ENCODE measurements around the gene EFTUD2. TPM values are rescaled to one million over a fixed set of nuclear protein-coding genes. Genes with fewer than 3 reads are reported as not detected.
A peak's percentile ranks its signal among the peaks of the same experiment; 100 is the strongest.

EFTUD2 gene
- total and polyA plus RNA-seq, 2 donors: 44.0 to 65.8 TPM

GRCh38 chr17:44914698-44915271, 15.5 kb upstream of the EFTUD2 start:
- peaks cover 0 to 4% of the 10 kb centered on the region in 2 donors for H3K4me1 ChIP-seq (ENCODE audit: control insufficient read depth in 2 of 2, insufficient read depth in 2 of 2, low read length in 2 of 2)
- no peak overlapping the region for H3K27ac ChIP-seq (ENCODE audit: low read depth in 1 of 2, low read length in 1 of 2)
- H3K4me3 ChIP-seq (ENCODE audit: low read length in 2 of 2): no peak overlapping the region
- WGBS: 92% methylated on average over 19 of the region's 19 CpGs
- H3K9me3 ChIP-seq (ENCODE audit: control insufficient read depth in 2 of 2, insufficient read depth in 1 of 2, low read length in 1 of 2): no peaks in the 10 kb centered on the region
- DNase-seq (ENCODE audit: low read depth in 6 of 9, low spot score in 9 of 9): no peak
- H3K27me3 ChIP-seq (ENCODE audit: control insufficient read depth in 2 of 2, insufficient read depth in 1 of 2, low read length in 1 of 2): peaks cover 11 to 84% of the 10 kb centered on the region in 2 donors
- H3K36me3 ChIP-seq (ENCODE audit: control insufficient read depth in 2 of 2, insufficient read depth in 2 of 2, low read length in 1 of 2): no peaks in the 10 kb centered on the region

- peaks cover 0 to 4% of the 10 kb centered on the region in 2 donors for H3K4me1 ChIP-seq (ENCODE audit: control insufficient read depth in 2 of 2, insufficient read depth in 2 of 2, low read length in 2 of 2)
- WGBS: 90% methylated on average over 4 of the region's 4 CpGs
- H3K27ac ChIP-seq (ENCODE audit: low read depth in 1 of 2, low read length in 1 of 2): no peak overlapping the region
- no peak for DNase-seq (ENCODE audit: low read depth in 6 of 9, low spot score in 9 of 9)
- H3K36me3 ChIP-seq (ENCODE audit: control insufficient read depth in 2 of 2, insufficient read depth in 2 of 2, low read length in 1 of 2): no peaks in the 10 kb centered on the region
- no peak overlapping the region for H3K4me3 ChIP-seq (ENCODE audit: low read length in 2 of 2)
- H3K9me3 ChIP-seq (ENCODE audit: control insufficient read depth in 2 of 2, insufficient read depth in 1 of 2, low read length in 1 of 2): no peaks in the 10 kb centered on the region
- peaks cover 11 to 80% of the 10 kb centered on the region in 2 donors for H3K27me3 ChIP-seq (ENCODE audit: control insufficient read depth in 2 of 2, insufficient read depth in 1 of 2, low read length in 1 of 2)
These were observed 14.9 kb upstream of the EFTUD2 start for GRCh38 chr17:44914148-44914547.

- no peak overlapping the region for H3K4me3 ChIP-seq (ENCODE audit: low read length in 2 of 2)
- 55% methylated on average over 6 of the region's 6 CpGs for WGBS
- no peak overlapping the region for H3K27ac ChIP-seq (ENCODE audit: low read depth in 1 of 2, low read length in 1 of 2)
- no peaks in the 10 kb centered on the region for H3K36me3 ChIP-seq (ENCODE audit: control insufficient read depth in 2 of 2, insufficient read depth in 2 of 2, low read length in 1 of 2)
- H3K4me1 ChIP-seq (ENCODE audit: control insufficient read depth in 2 of 2, insufficient read depth in 2 of 2, low read length in 2 of 2): peaks cover 0 to 4% of the 10 kb centered on the region in 2 donors
- peaks cover 11 to 81% of the 10 kb centered on the region in 2 donors for H3K27me3 ChIP-seq (ENCODE audit: control insufficient read depth in 2 of 2, insufficient read depth in 1 of 2, low read length in 1 of 2)
- no peaks in the 10 kb centered on the region for H3K9me3 ChIP-seq (ENCODE audit: control insufficient read depth in 2 of 2, insufficient read depth in 1 of 2, low read length in 1 of 2)
- no peak for DNase-seq (ENCODE audit: low read depth in 6 of 9, low spot score in 9 of 9)
These were observed 14.4 kb upstream of the EFTUD2 start for GRCh38 chr17:44913676-44914075.

GRCh38 chr17:44912763-44913544, 13.7 kb upstream of the EFTUD2 start:
- no peak overlapping the region for H3K4me3 ChIP-seq (ENCODE audit: low read length in 2 of 2)
- no peak overlapping the region for H3K27ac ChIP-seq (ENCODE audit: low read depth in 1 of 2, low read length in 1 of 2)
- no peak for DNase-seq (ENCODE audit: low read depth in 6 of 9, low spot score in 9 of 9)
- H3K4me1 ChIP-seq (ENCODE audit: control insufficient read depth in 2 of 2, insufficient read depth in 2 of 2, low read length in 2 of 2): peaks cover 0 to 4% of the 10 kb centered on the region in 2 donors
- WGBS: 90% methylated on average over 14 of the region's 14 CpGs
- H3K27me3 ChIP-seq (ENCODE audit: control insufficient read depth in 2 of 2, insufficient read depth in 1 of 2, low read length in 1 of 2): peaks cover 11 to 79% of the 10 kb centered on the region in 2 donors
- no peaks in the 10 kb centered on the region for H3K36me3 ChIP-seq (ENCODE audit: control insufficient read depth in 2 of 2, insufficient read depth in 2 of 2, low read length in 1 of 2)
- no peaks in the 10 kb centered on the region for H3K9me3 ChIP-seq (ENCODE audit: control insufficient read depth in 2 of 2, insufficient read depth in 1 of 2, low read length in 1 of 2)

- Histone ChIP-seq H3K27me3 (ENCODE audit: control insufficient read depth in 2 of 2, insufficient read depth in 1 of 2, low read length in 1 of 2) (peaks cover 11 to 74% of the 10 kb centered on the region in 2 donors), H3K9me3 (ENCODE audit: control insufficient read depth in 2 of 2, insufficient read depth in 1 of 2, low read length in 1 of 2) (no peaks in the 10 kb centered on the region), H3K4me3 (ENCODE audit: low read length in 2 of 2) (peak overlapping the region in 1 of 2 donors; percentile 24), H3K4me1 (ENCODE audit: control insufficient read depth in 2 of 2, insufficient read depth in 2 of 2, low read length in 2 of 2) (peaks cover 0 to 12% of the 10 kb centered on the region in 2 donors), H3K36me3 (ENCODE audit: control insufficient read depth in 2 of 2, insufficient read depth in 2 of 2, low read length in 1 of 2) (no peaks in the 10 kb centered on the region), H3K27ac (ENCODE audit: low read depth in 1 of 2, low read length in 1 of 2) (no peak overlapping the region)
- peak in 3 of 9 donors; percentile 6 to 30 (median 22) for DNase-seq (ENCODE audit: low read depth in 6 of 9, low spot score in 9 of 9)
- 17% methylated on average over 56 of the region's 56 CpGs for WGBS
These were observed 12.1 kb upstream of the EFTUD2 start for GRCh38 chr17:44911133-44912001.

- Histone ChIP-seq H3K4me1 (ENCODE audit: control insufficient read depth in 2 of 2, insufficient read depth in 2 of 2, low read length in 2 of 2) (peaks cover 0 to 12% of the 10 kb centered on the region in 2 donors), H3K4me3 (ENCODE audit: low read length in 2 of 2) (no peak overlapping the region), H3K27me3 (ENCODE audit: control insufficient read depth in 2 of 2, insufficient read depth in 1 of 2, low read length in 1 of 2) (peaks cover 11 to 75% of the 10 kb centered on the region in 2 donors), H3K36me3 (ENCODE audit: control insufficient read depth in 2 of 2, insufficient read depth in 2 of 2, low read length in 1 of 2) (no peaks in the 10 kb centered on the region), H3K9me3 (ENCODE audit: control insufficient read depth in 2 of 2, insufficient read depth in 1 of 2, low read length in 1 of 2) (no peaks in the 10 kb centered on the region), H3K27ac (ENCODE audit: low read depth in 1 of 2, low read length in 1 of 2) (no peak overlapping the region)
- DNase-seq (ENCODE audit: low read depth in 6 of 9, low spot score in 9 of 9): no peak
- 92% methylated on average over 13 of the region's 13 CpGs for WGBS
These were observed 11.2 kb upstream of the EFTUD2 start for GRCh38 chr17:44910231-44911106.

- DNase-seq (ENCODE audit: low read depth in 6 of 9, low spot score in 9 of 9): no peak
- peaks cover 0 to 12% of the 10 kb centered on the region in 2 donors for H3K4me1 ChIP-seq (ENCODE audit: control insufficient read depth in 2 of 2, insufficient read depth in 2 of 2, low read length in 2 of 2)
- WGBS: 95% methylated on average over 11 of the region's 11 CpGs
These were observed 10.5 kb upstream of the EFTUD2 start for GRCh38 chr17:44909681-44910144.

GRCh38 chr17:44908761-44909326, 9.6 kb upstream of the EFTUD2 start:
- no peaks in the 10 kb centered on the region for H3K9me3 ChIP-seq (ENCODE audit: control insufficient read depth in 2 of 2, insufficient read depth in 1 of 2, low read length in 1 of 2)
- 90% methylated on average over 10 of the region's 10 CpGs for WGBS

More at GRCh38 chr17:44909681-44910144, 10.5 kb upstream of the EFTUD2 start:
- no peak overlapping the region for H3K27ac ChIP-seq (ENCODE audit: low read depth in 1 of 2, low read length in 1 of 2)
- no peaks in the 10 kb centered on the region for H3K36me3 ChIP-seq (ENCODE audit: control insufficient read depth in 2 of 2, insufficient read depth in 2 of 2, low read length in 1 of 2)
- H3K4me3 ChIP-seq (ENCODE audit: low read length in 2 of 2): no peak overlapping the region
- H3K27me3 ChIP-seq (ENCODE audit: control insufficient read depth in 2 of 2, insufficient read depth in 1 of 2, low read length in 1 of 2): peaks cover 11 to 67% of the 10 kb centered on the region in 2 donors
- no peaks in the 10 kb centered on the region for H3K9me3 ChIP-seq (ENCODE audit: control insufficient read depth in 2 of 2, insufficient read depth in 1 of 2, low read length in 1 of 2)

More at GRCh38 chr17:44908761-44909326, 9.6 kb upstream of the EFTUD2 start:
- H3K27me3 ChIP-seq (ENCODE audit: control insufficient read depth in 2 of 2, insufficient read depth in 1 of 2, low read length in 1 of 2): peaks cover 11 to 62% of the 10 kb centered on the region in 2 donors
- no peak overlapping the region for H3K4me3 ChIP-seq (ENCODE audit: low read length in 2 of 2)
- no peak for DNase-seq (ENCODE audit: low read depth in 6 of 9, low spot score in 9 of 9)
- peaks cover 0 to 12% of the 10 kb centered on the region in 2 donors for H3K4me1 ChIP-seq (ENCODE audit: control insufficient read depth in 2 of 2, insufficient read depth in 2 of 2, low read length in 2 of 2)
- no peak overlapping the region for H3K27ac ChIP-seq (ENCODE audit: low read depth in 1 of 2, low read length in 1 of 2)
- H3K36me3 ChIP-seq (ENCODE audit: control insufficient read depth in 2 of 2, insufficient read depth in 2 of 2, low read length in 1 of 2): no peaks in the 10 kb centered on the region

Measured in thymus (tissue), 11 donors.